Endodermal cell (in vitro differentiated cells): Measurements from ENCODE around the gene NCAM1. TPM values are rescaled to one million over a fixed set of nuclear protein-coding genes. Genes with fewer than 3 reads are reported as not detected.
A peak's percentile ranks its signal among the peaks of the same experiment; 100 is the strongest.

ENCODE experiments used
- DNase-seq: peaks from one replicate; pipeline ENCODE4 v3.0.0-alpha.2; 2017
- H3K27ac ChIP-seq: 2 replicates; pipeline ENCODE4 v1.5.1; 2013; ENCODE audit warnings: mild to moderate bottlenecking, low read depth, low read length, moderate library complexity
- H3K27me3 ChIP-seq: 2 replicates; pipeline ENCODE4 v1.6.1; 2013; ENCODE audit warnings: mild to moderate bottlenecking, low read length, moderate library complexity; ENCODE audit not compliant: insufficient read depth, control insufficient read depth, poor library complexity, severe bottlenecking
- H3K36me3 ChIP-seq: 2 replicates; pipeline ENCODE4 v1.7.0; 2013; ENCODE audit warnings: mild to moderate bottlenecking, low read length, moderate library complexity; ENCODE audit not compliant: control insufficient read depth, insufficient read depth
- H3K4me1 ChIP-seq: one replicate; pipeline ENCODE4 v1.7.0; 2013; ENCODE audit warnings: low read length; ENCODE audit not compliant: control insufficient read depth, insufficient read depth
- H3K4me3 ChIP-seq: 2 replicates; pipeline ENCODE4 v1.5.1; 2013; ENCODE audit warnings: mild to moderate bottlenecking, low read length, moderate library complexity
- H3K9ac ChIP-seq: 2 replicates; pipeline ENCODE4 v1.6.1; 2013; ENCODE audit warnings: mild to moderate bottlenecking, low read length, moderate library complexity; ENCODE audit not compliant: poor library complexity, severe bottlenecking; ENCODE audit errors: extremely low read depth
- H3K9me3 ChIP-seq: 2 replicates; pipeline ENCODE4 v1.6.1; 2013; ENCODE audit warnings: mild to moderate bottlenecking, low read length, moderate library complexity; ENCODE audit not compliant: control insufficient read depth
- H3K27ac Mint-ChIP-seq: 2 replicates; pipeline ENCODE4 v1.8.0; 2020; ENCODE audit warnings: mixed read lengths
- H3K27me3 Mint-ChIP-seq: 2 replicates; pipeline ENCODE4 v1.8.0; 2021; ENCODE audit warnings: mild to moderate bottlenecking, mixed read lengths; ENCODE audit not compliant: insufficient read depth
- H3K36me3 Mint-ChIP-seq: 2 replicates; pipeline ENCODE4 v1.8.0; 2020; ENCODE audit warnings: low read depth, mixed read lengths
- H3K4me1 Mint-ChIP-seq: 2 replicates; pipeline ENCODE4 v1.8.0; 2020; ENCODE audit warnings: mixed read lengths
- H3K4me3 Mint-ChIP-seq: 2 replicates; pipeline ENCODE4 v1.8.0; 2020; ENCODE audit warnings: mild to moderate bottlenecking, moderate library complexity, mixed read lengths
- H3K9me3 Mint-ChIP-seq: 2 replicates; pipeline ENCODE4 v1.8.0; 2020; ENCODE audit warnings: mild to moderate bottlenecking, mixed read lengths
- CTCF ChIP-seq: fragments of 200-600 bp; sonication (generic); conservative IDR thresholded peaks from 2 replicates; pipeline ENCODE4 v1.5.0; 2021; ENCODE audit warnings: antibody characterized with exemption, mild to moderate bottlenecking
- WGBS, 2 experiments: methylation state at CpG; one replicate each; pipeline versions ENCODE4 v1.1.5 to v1.1.7; 2013; ENCODE audit warnings: missing lambda C conversion rate in 2 of 2, mixed read lengths in 1 of 2; ENCODE audit not compliant: insufficient coverage in 1 of 2, insufficient read length in 1 of 2; 5-methylcytosine and 5-hydroxymethylcytosine counted together
- total RNA-seq, 2 donors: library from RNA; stranded (reverse); fragmentation: NEBNext Ultra II Directional in 1 of 2; extraction: Animal tissue kit (Norgen Biotek cat#: 25700) in 1 of 2; gene quantifications; 2 replicates in 1 of 2; 3 replicates in 1 of 2; pipeline ENCODE4 v1.2.1, GENCODE V29; 2021

The NCAM1 gene
- total RNA-seq, 2 donors from 2014 or later, result 1.6 to 2.9 TPM

DNA sequence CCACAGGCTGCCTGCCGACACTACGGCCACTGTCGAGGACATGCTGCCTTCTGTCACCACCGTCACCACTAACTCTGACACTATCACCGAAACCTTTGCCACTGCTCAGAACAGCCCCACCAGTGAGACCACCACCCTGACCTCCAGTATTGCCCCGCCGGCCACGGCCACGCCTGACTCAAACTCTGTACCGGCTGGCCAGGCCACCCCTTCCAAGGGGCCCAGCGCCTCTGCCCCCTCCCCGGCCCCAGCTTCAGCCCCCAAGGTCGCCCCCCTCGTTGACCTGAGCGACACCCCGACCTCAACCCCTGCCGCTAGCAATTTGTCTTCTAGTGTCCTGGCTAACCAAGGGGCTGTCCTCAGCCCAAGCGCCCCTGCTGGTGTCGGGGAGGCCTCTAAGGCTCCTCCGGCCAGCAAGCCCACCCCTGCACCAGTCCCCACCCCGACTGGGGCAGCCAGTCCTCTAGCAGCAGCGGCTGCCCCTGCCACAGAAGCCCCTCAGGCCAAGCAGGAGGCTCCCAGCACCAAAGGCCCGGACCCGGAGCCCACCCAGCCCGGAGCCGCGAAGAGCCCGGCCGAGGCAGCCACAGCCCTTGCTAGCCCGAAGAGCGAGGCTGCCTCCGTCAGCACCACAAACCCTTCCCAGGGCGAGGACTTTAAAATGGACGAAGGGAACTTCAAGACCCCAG, 311.9 kb downstream of the NCAM1 start:
- Mint-ChIP-seq H3K4me1 (peaks cover 14% of the 10 kb centered on the region), H3K9me3 (no peaks in the 10 kb centered on the region), H3K27ac (no peak overlapping the region), H3K36me3 (no peaks in the 10 kb centered on the region), H3K4me3 (no peak overlapping the region), H3K27me3 (peaks cover 13% of the 10 kb centered on the region)
- H3K9me3 ChIP-seq, result no peaks in the 10 kb centered on the region
- H3K4me3 ChIP-seq, result no peak overlapping the region
- no peaks in the 10 kb centered on the region for H3K27me3 ChIP-seq
- no peak for DNase-seq
- 77 to 93% methylated on average over 14 to 34 of the region's 34 CpGs for WGBS, 2 experiments
- no peak for TF ChIP-seq CTCF
- H3K4me1 ChIP-seq, result peaks cover 11% of the 10 kb centered on the region
- no peak overlapping the region for H3K9ac ChIP-seq
- H3K27ac ChIP-seq, result no peak overlapping the region
- H3K36me3 ChIP-seq, result no peaks in the 10 kb centered on the region

- DNase-seq, result peak; percentile 59
- Histone ChIP-seq H3K4me1 (peaks cover 11% of the 10 kb centered on the region), H3K27ac (peak overlapping the region; percentile 9), H3K4me3 (no peak overlapping the region), H3K36me3 (no peaks in the 10 kb centered on the region), H3K9ac (no peak overlapping the region), H3K27me3 (no peaks in the 10 kb centered on the region), H3K9me3 (no peaks in the 10 kb centered on the region)
- peak; percentile 42 for TF ChIP-seq CTCF
- H3K27me3 Mint-ChIP-seq, result peaks cover 10% of the 10 kb centered on the region
- 75 to 80% methylated on average over 2 to 10 of the region's 10 CpGs for WGBS, 2 experiments
- no peak overlapping the region for H3K4me3 Mint-ChIP-seq
- peaks cover 14% of the 10 kb centered on the region for H3K4me1 Mint-ChIP-seq
- H3K9me3 Mint-ChIP-seq, result no peaks in the 10 kb centered on the region
- no peak overlapping the region for H3K27ac Mint-ChIP-seq
- no peaks in the 10 kb centered on the region for H3K36me3 Mint-ChIP-seq
Observed at GRCh38 chr11:113273720-113274119, 312.5 kb downstream of the NCAM1 start.

DNA sequence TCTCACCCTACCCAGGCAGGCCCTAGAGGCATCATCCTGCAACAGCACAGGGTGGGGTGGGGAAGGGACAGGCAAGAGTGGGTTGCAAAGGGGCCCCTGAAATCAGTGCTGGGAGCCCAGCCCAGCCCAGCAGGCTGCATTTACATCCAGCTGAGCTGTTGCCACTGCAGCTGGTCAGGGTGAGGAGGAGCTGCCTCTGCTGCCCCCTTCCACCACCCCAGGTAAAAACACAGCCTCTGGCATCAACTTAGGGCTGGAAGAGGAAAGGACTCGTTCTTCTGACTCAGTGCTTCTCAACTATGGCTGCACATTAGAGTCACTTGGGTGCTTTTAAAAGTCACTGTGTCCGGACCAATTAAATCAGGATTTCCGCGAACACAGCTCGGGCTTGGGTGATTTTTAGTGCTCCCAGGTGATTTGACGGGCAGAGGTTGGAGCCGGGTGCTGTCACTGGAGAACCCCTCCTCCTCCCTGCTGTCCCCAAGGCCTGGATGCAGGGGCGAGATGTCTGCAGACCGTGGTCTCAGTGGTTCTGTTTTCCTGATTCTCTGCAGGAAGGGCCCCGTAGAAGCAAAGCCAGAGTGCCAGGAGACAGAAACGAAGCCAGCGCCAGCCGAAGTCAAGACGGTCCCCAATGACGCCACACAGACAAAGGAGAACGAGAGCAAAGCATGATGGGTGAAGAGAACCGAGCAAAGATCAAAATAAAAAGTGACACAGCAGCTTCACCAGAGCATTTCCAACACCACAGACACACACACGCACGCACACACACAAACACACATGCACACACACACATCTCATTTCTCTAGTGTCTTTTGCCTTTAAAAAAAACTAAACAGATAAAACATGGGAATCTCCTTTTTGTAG, 313.7 kb downstream of the NCAM1 start:
- no peak overlapping the region for H3K27ac Mint-ChIP-seq
- WGBS, 2 experiments, result 92% methylated on average over 16 to 19 of the region's 19 CpGs
- no peaks in the 10 kb centered on the region for H3K9me3 Mint-ChIP-seq
- no peaks in the 10 kb centered on the region for H3K36me3 ChIP-seq
- H3K4me3 Mint-ChIP-seq, result no peak overlapping the region
- H3K36me3 Mint-ChIP-seq, result no peaks in the 10 kb centered on the region
- H3K4me3 ChIP-seq, result no peak overlapping the region
- peaks cover 14% of the 10 kb centered on the region for H3K4me1 Mint-ChIP-seq
- TF ChIP-seq CTCF, result peak; percentile 77
- no peak overlapping the region for H3K9ac ChIP-seq
- H3K4me1 ChIP-seq, result peaks cover 11% of the 10 kb centered on the region
- H3K27me3 Mint-ChIP-seq, result peaks cover 8% of the 10 kb centered on the region
- no peak overlapping the region for H3K27ac ChIP-seq
- peak; percentile 85 for DNase-seq
- H3K27me3 ChIP-seq, result peaks cover 5% of the 10 kb centered on the region
- no peaks in the 10 kb centered on the region for H3K9me3 ChIP-seq
